Nephron (organoid): Measurements from ENCODE around the gene CGNL1.

Experiments
- H3K27ac Mint-ChIP-seq, 3 experiments: 2 replicates each; pipeline ENCODE4 v1.8.0; 2020; ENCODE audit warnings: mixed read lengths in 3 of 3, mild to moderate bottlenecking in 2 of 3, moderate library complexity in 1 of 3
- H3K27me3 Mint-ChIP-seq: 2 replicates; pipeline ENCODE4 v1.8.0; 2021; ENCODE audit warnings: low read depth, mild to moderate bottlenecking, moderate library complexity, mixed read lengths
- H3K36me3 Mint-ChIP-seq: 2 replicates; pipeline ENCODE4 v1.8.0; 2020; ENCODE audit warnings: low read depth, mixed read lengths
- H3K4me1 Mint-ChIP-seq: 2 replicates; pipeline ENCODE4 v1.8.0; 2020; ENCODE audit warnings: mixed read lengths
- H3K4me3 Mint-ChIP-seq, 3 experiments: 2 replicates each; pipeline ENCODE4 v1.8.0; 2020; ENCODE audit warnings: mild to moderate bottlenecking in 3 of 3, mixed read lengths in 3 of 3, moderate library complexity in 2 of 3
- H3K9me3 Mint-ChIP-seq: 2 replicates; pipeline ENCODE4 v1.8.0; 2020; ENCODE audit warnings: mixed read lengths
- TF ChIP-seq, protein P1 (sequence below), 3 experiments: fragments of 200-600 bp; sonication (generic); IDR thresholded peaks; one replicate each; pipeline ENCODE4 v1.5.0; 2021; ENCODE audit warnings: antibody characterized with exemption in 3 of 3; ENCODE audit not compliant: unreplicated experiment in 3 of 3

CGNL1 gene

DNA sequence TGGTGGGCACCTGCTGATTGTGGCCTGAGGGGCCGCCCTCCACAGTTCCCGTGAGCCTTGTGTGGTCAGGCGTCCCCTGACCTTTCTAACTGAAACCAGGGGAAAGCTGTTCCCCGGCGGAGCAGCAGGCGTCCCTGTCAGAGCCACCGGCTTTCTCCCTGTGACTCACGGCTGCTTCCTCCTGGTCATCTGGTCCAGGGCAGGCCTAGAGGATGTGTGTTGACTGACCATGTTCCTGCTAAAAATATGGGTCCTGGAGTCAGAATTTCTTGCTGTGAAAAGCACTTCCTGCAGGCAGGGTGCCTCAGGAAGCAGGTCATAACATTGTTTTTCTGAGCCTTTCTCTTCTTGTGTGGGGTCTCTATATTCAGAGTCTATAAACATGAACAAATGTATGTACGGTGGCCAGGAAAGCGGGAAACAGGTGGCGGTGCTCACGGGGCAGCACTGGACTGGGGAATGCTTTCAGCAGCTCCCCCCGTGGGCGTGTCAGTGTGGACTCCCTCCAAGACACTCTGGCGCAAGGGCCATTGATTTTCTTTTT is 38.4 kb upstream of the CGNL1 start:
- no peaks in the 10 kb centered on the region for H3K36me3 Mint-ChIP-seq
- H3K9me3 Mint-ChIP-seq = no peaks in the 10 kb centered on the region
- peaks cover 20% of the 10 kb centered on the region for H3K4me1 Mint-ChIP-seq
- peak overlapping the region; percentile 69 to 92 (median 86) for H3K27ac Mint-ChIP-seq
- no peak overlapping the region for H3K4me3 Mint-ChIP-seq
- H3K27me3 Mint-ChIP-seq = peaks cover 42% of the 10 kb centered on the region
- TF ChIP-seq, protein P1, sequence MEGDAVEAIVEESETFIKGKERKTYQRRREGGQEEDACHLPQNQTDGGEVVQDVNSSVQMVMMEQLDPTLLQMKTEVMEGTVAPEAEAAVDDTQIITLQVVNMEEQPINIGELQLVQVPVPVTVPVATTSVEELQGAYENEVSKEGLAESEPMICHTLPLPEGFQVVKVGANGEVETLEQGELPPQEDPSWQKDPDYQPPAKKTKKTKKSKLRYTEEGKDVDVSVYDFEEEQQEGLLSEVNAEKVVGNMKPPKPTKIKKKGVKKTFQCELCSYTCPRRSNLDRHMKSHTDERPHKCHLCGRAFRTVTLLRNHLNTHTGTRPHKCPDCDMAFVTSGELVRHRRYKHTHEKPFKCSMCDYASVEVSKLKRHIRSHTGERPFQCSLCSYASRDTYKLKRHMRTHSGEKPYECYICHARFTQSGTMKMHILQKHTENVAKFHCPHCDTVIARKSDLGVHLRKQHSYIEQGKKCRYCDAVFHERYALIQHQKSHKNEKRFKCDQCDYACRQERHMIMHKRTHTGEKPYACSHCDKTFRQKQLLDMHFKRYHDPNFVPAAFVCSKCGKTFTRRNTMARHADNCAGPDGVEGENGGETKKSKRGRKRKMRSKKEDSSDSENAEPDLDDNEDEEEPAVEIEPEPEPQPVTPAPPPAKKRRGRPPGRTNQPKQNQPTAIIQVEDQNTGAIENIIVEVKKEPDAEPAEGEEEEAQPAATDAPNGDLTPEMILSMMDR (IDR thresholded peaks at IDR 0.05; ENCODE audit: unreplicated experiment in 3 of 3) = no peak

DNA sequence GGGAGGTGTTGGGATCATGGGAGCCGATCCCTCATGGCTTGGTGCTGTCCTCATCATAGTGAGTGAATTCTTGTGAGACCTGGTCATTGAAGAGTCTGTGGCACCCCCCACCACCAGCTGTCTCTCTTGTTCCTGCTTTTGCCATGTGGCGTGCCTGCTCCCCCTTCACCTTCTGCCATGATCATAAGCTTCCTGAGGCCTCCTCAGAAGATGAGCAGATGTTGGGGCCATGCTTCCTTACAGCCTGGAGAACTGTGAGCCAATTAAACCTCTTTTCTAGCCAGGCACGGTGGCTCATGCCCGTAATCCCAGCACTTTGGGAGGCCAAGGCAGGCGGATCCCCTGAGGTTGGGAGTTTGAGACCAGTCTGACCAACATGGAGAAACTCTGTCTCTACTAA is 37.0 kb upstream of the CGNL1 start:
- H3K4me1 Mint-ChIP-seq = peaks cover 20% of the 10 kb centered on the region
- H3K27ac Mint-ChIP-seq = no peak overlapping the region
- no peaks in the 10 kb centered on the region for H3K36me3 Mint-ChIP-seq
- H3K4me3 Mint-ChIP-seq = no peak overlapping the region
- peaks cover 36% of the 10 kb centered on the region for H3K27me3 Mint-ChIP-seq
- TF ChIP-seq, protein P1 (IDR thresholded peaks at IDR 0.05; ENCODE audit: unreplicated experiment in 3 of 3) = no peak
- no peaks in the 10 kb centered on the region for H3K9me3 Mint-ChIP-seq

DNA sequence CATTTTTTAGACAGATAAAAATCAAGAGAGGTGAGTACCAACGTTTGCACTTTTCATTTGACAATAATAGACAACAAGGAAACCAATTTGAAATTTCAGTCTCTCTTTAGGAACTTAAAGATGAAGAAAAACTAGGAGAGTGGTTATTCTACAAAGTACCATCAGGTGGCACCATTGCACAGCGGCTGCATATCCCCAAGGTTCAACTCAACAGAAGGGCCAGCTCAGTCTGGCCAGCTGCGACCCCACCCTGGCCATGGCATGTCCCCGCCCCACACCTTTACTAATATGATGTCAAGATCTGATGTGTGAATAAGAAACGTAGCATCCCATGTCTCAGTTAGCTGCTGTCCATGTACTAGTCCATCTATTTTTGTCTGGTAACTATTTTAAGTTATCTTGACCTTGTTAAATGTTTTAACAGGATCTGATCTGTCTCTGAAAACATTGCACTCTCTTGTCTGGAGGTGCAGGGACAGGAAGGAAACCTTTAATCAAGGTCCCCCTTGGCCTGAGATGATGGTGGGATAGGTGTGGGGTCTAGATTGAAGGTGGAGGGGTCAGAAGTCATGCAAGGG is 35.5 kb upstream of the CGNL1 start:
- H3K9me3 Mint-ChIP-seq = no peaks in the 10 kb centered on the region
- peak overlapping the region in 2 of 3 experiments; percentile 23 to 32 for H3K27ac Mint-ChIP-seq
- peaks cover 32% of the 10 kb centered on the region for H3K27me3 Mint-ChIP-seq
- H3K4me1 Mint-ChIP-seq = peaks cover 11% of the 10 kb centered on the region
- no peaks in the 10 kb centered on the region for H3K36me3 Mint-ChIP-seq
- TF ChIP-seq, protein P1 (IDR thresholded peaks at IDR 0.05; ENCODE audit: unreplicated experiment in 3 of 3) = peak; percentile 94 to 97 (median 96)
- H3K4me3 Mint-ChIP-seq = no peak overlapping the region

DNA sequence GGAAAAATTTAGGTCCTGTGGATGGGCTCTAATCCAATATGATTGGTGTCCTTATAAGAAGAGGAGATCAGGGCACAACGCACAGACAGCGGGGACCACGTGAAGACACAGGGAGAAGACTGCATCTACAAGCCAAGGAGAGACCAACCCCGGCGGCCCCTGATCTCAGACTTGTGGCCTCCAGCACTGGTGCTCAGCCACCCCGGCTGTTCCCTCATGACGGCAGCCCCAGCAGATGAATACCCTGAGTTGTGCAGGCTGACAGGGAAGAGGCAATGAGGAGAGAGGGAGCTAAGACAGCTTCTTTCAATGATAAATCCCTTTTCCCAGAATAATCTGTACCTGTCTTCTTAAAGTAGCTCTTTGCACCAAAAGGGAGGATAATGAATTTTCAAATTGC is 33.3 kb upstream of the CGNL1 start:
- no peak overlapping the region for H3K4me3 Mint-ChIP-seq
- H3K27ac Mint-ChIP-seq = peak overlapping the region in 2 of 3 experiments; percentile 0 to 9
- no peaks in the 10 kb centered on the region for H3K36me3 Mint-ChIP-seq
- H3K9me3 Mint-ChIP-seq = no peaks in the 10 kb centered on the region
- H3K27me3 Mint-ChIP-seq = peaks cover 15% of the 10 kb centered on the region
- H3K4me1 Mint-ChIP-seq = peaks cover 8% of the 10 kb centered on the region
- TF ChIP-seq, protein P1 (IDR thresholded peaks at IDR 0.05; ENCODE audit: unreplicated experiment in 3 of 3) = no peak

DNA sequence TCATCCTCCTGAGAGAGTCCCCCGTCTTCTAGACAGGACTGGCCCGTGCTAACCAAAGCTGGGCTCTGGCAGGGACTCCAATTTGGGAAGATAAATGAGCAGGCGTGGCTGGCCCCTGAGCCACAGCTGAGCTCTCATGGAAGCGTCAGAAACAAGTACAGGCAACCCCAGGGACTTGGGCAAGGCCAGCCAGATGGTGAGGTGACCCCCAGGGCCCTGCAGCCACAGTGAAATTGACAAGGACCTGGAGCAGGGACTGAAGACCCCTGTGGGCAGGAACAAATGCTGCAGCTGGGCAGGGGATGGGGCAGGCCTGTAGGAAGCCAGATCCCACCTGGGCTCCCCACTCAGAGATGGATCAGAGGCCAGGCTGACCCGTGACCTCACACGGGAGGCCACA is 32.8 kb upstream of the CGNL1 start:
- Mint-ChIP-seq H3K4me3 (no peak overlapping the region), H3K9me3 (peaks cover under 1% of the 10 kb centered on the region), H3K4me1 (peaks cover 5% of the 10 kb centered on the region), H3K27me3 (peaks cover 15% of the 10 kb centered on the region), H3K27ac (no peak overlapping the region), H3K36me3 (no peaks in the 10 kb centered on the region)
- TF ChIP-seq, protein P1 (IDR thresholded peaks at IDR 0.05; ENCODE audit: unreplicated experiment in 3 of 3) = no peak

DNA sequence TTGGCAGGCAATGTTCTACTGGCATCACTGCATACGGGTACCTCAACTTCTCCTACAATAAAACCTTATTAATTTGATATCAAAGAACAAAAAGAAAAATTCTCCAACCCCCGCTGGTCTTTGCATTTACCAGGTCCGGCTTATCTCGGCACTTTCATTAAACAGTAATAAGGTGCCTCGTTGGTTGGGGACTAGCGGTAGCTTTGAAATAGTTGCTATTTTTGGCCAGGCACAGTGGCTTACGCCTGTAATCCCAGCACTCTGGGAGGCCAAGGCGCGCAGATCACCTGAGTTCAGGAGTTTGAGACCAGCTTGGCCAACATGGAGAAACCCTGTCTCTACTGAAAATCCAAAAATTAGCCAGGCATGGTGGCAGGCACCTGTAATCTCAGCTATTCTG is 32.0 kb upstream of the CGNL1 start:
- peaks cover 5% of the 10 kb centered on the region for H3K4me1 Mint-ChIP-seq
- H3K27me3 Mint-ChIP-seq = peaks cover 9% of the 10 kb centered on the region
- TF ChIP-seq, protein P1 (IDR thresholded peaks at IDR 0.05; ENCODE audit: unreplicated experiment in 3 of 3) = no peak

More for the DNA sequence above, 32.0 kb upstream of the CGNL1 start:
- H3K9me3 Mint-ChIP-seq = peaks cover 4% of the 10 kb centered on the region
- H3K4me3 Mint-ChIP-seq = no peak overlapping the region
- H3K27ac Mint-ChIP-seq = no peak overlapping the region
- H3K36me3 Mint-ChIP-seq = no peaks in the 10 kb centered on the region
